H1 (cell line): ENCODE results near the gene THAP12. TPM values are rescaled to one million over a fixed set of nuclear protein-coding genes. Genes with fewer than 3 reads are reported as not detected.

Experiments
- CTCF ChIA-PET: fragments of 300-600 bp; sonication (Branson Sonifier 250); formaldehyde crosslinking; loops from one replicate; lab custom pipeline; 2021; ENCODE audit not compliant: partially characterized antibody; lab: Charles Lee
- POLR2A ChIA-PET: fragments of 300-600 bp; sonication (Branson Sonifier 250); formaldehyde crosslinking; loops from one replicate; lab custom pipeline; 2021; ENCODE audit warnings: inconsistent platforms; ENCODE audit not compliant: partially characterized antibody; lab: Charles Lee
- DNase-seq, 2 experiments: peaks; one replicate each; pipeline versions ENCODE4 v3.0.0 to v3.0.0-alpha.2; 2010 to 2022; ENCODE audit warnings: low spot score in 2 of 2, low read depth in 1 of 2, mixed read lengths in 1 of 2
- FAIRE-seq: peaks from 2 replicates; lab custom pipeline; 2011; peaks lifted over from hg19 to GRCh38; lab: Jason Lieb, UNC
- H2AFZ ChIP-seq: 2 replicates; pipeline ENCODE4 v1.8.1; 2012; ENCODE audit warnings: low read length, inconsistent platforms
- H2AK5ac ChIP-seq: 2 replicates; pipeline ENCODE4 v1.6.1; 2013; ENCODE audit warnings: low read depth, low read length
- H2BK120ac ChIP-seq: replicated peaks from 2 replicates; pipeline ENCODE3; 2013; ENCODE audit warnings: low read depth, low read length, inconsistent platforms
- H2BK12ac ChIP-seq: 2 replicates; pipeline ENCODE4 v1.6.1; 2013; ENCODE audit warnings: low read depth, low read length
- H2BK15ac ChIP-seq: 2 replicates; pipeline ENCODE4 v1.6.1; 2013; ENCODE audit warnings: low read length
- H2BK20ac ChIP-seq: 2 replicates; pipeline ENCODE4 v1.6.1; 2013; ENCODE audit warnings: low read length
- H2BK5ac ChIP-seq: 2 replicates; pipeline ENCODE4 v1.6.1; 2013; ENCODE audit warnings: low read depth, low read length
- H3K14ac ChIP-seq: 2 replicates; pipeline ENCODE4 v1.6.1; 2013; ENCODE audit warnings: inconsistent platforms; ENCODE audit not compliant: insufficient read length
- H3K18ac ChIP-seq: 2 replicates; pipeline ENCODE4 v1.6.1; 2013; ENCODE audit warnings: low read length; ENCODE audit errors: extremely low read depth
- H3K23ac ChIP-seq: 2 replicates; pipeline ENCODE4 v1.6.1; 2013; ENCODE audit warnings: inconsistent platforms; ENCODE audit not compliant: insufficient read length
- H3K23me2 ChIP-seq: 2 replicates; pipeline ENCODE4 v1.6.1; 2013; ENCODE audit warnings: low read depth, low read length
- H3K27ac ChIP-seq: 2 replicates; pipeline ENCODE4 v1.6.1; 2011; ENCODE audit warnings: low read depth, low read length, inconsistent platforms
- H3K27me3 ChIP-seq, 4 experiments: replicated peaks in 1 of 4; 1 replicate in 1 of 4; 2 replicates in 3 of 4; pipeline versions ENCODE4 v1.6.1 to v1.8.1; 2011 to 2013; ENCODE audit warnings: low read length in 3 of 4, mild to moderate bottlenecking in 3 of 4, inconsistent platforms in 2 of 4, mixed read lengths in 2 of 4, moderate library complexity in 1 of 4; ENCODE audit not compliant: control insufficient read depth in 3 of 4, insufficient read depth in 3 of 4; ENCODE audit errors: extremely low read depth in 1 of 4
- H3K36me3 ChIP-seq, 4 experiments: 2 replicates each; pipeline versions ENCODE4 v1.6.1 to v1.8.1; 2011 to 2013; ENCODE audit warnings: mild to moderate bottlenecking in 4 of 4, low read length in 3 of 4, moderate library complexity in 2 of 4, control low read depth in 1 of 4, inconsistent platforms in 1 of 4; ENCODE audit not compliant: insufficient read depth in 4 of 4, control insufficient read depth in 2 of 4
- H3K4ac ChIP-seq: replicated peaks from 2 replicates; pipeline ENCODE3; 2013; ENCODE audit warnings: low read length, low read depth, mixed read lengths, inconsistent platforms; ENCODE audit not compliant: insufficient read length
- H3K4me1 ChIP-seq, 4 experiments: replicated peaks in 1 of 4; 1 replicate in 1 of 4; 2 replicates in 3 of 4; pipeline versions ENCODE4 v1.6.1 to v1.8.1; 2011 to 2013; ENCODE audit warnings: low read length in 3 of 4, inconsistent platforms in 2 of 4, mixed read lengths in 1 of 4; ENCODE audit not compliant: insufficient read depth in 4 of 4, control insufficient read depth in 3 of 4
- H3K4me2 ChIP-seq, 2 experiments: 2 replicates each; pipeline versions ENCODE4 v1.6.1 to v1.8.1; 2011 to 2013; ENCODE audit warnings: low read depth in 2 of 2, low read length in 2 of 2, control low read depth in 1 of 2, inconsistent platforms in 1 of 2, mild to moderate bottlenecking in 1 of 2; ENCODE audit not compliant: insufficient read depth in 1 of 2
- H3K4me3 ChIP-seq, 4 experiments: fragments of 200-600, 300-600 bp in 1 of 4; sonication (generic), shearing (Covaris generic), sonication (Bioruptor Twin) in 1 of 4; 2 replicates each; pipeline versions ENCODE4 v1.5.1 to v1.8.1; 2011 to 2016; ENCODE audit warnings: low read length in 4 of 4, low read depth in 3 of 4, control low read depth in 2 of 4, inconsistent platforms in 2 of 4, mild to moderate bottlenecking in 2 of 4, mixed read lengths in 1 of 4, moderate library complexity in 1 of 4; ENCODE audit not compliant: insufficient read depth in 2 of 4; ENCODE audit errors: extremely low read depth in 1 of 4
- H3K56ac ChIP-seq: replicated peaks from 2 replicates; pipeline ENCODE3; 2013; ENCODE audit warnings: low read depth, mild to moderate bottlenecking, mixed read lengths, low read length, inconsistent platforms; ENCODE audit not compliant: insufficient read length
- H3K79me1 ChIP-seq: 2 replicates; pipeline ENCODE4 v1.6.1; 2013; ENCODE audit warnings: low read depth, low read length, control low read depth
- H3K79me2 ChIP-seq, 2 experiments: 2 replicates each; pipeline versions ENCODE4 v1.6.1 to v1.8.1; 2012 to 2013; ENCODE audit warnings: low read length in 2 of 2, mild to moderate bottlenecking in 2 of 2, inconsistent platforms in 1 of 2; ENCODE audit not compliant: insufficient read depth in 2 of 2, control insufficient read depth in 1 of 2
- H3K9ac ChIP-seq, 4 experiments: replicated peaks in 1 of 4; 1 replicate in 1 of 4; 2 replicates in 3 of 4; pipeline versions ENCODE4 v1.6.1 to v1.8.1; 2011 to 2013; ENCODE audit warnings: low read depth in 3 of 4, low read length in 3 of 4, control low read depth in 2 of 4, mild to moderate bottlenecking in 2 of 4, moderate library complexity in 2 of 4, inconsistent platforms in 1 of 4; ENCODE audit errors: extremely low read depth in 1 of 4
- H3K9me3 ChIP-seq, 2 experiments: 2 replicates each; pipeline versions ENCODE4 v1.6.1 to v1.8.1; 2012 to 2013; ENCODE audit warnings: mild to moderate bottlenecking in 2 of 2, moderate library complexity in 2 of 2, control low read depth in 1 of 2, inconsistent platforms in 1 of 2, low read depth in 1 of 2, low read length in 1 of 2, mixed read lengths in 1 of 2; ENCODE audit not compliant: insufficient read depth in 2 of 2
- H4K20me1 ChIP-seq, 2 experiments: replicated peaks in 1 of 2; 2 replicates each; pipeline versions ENCODE3 to v1.8.1; 2011 to 2013; ENCODE audit warnings: inconsistent platforms in 2 of 2, low read length in 2 of 2, mild to moderate bottlenecking in 1 of 2; ENCODE audit not compliant: insufficient read depth in 2 of 2, control insufficient read depth in 1 of 2
- H4K5ac ChIP-seq: 2 replicates; pipeline ENCODE4 v1.6.1; 2013; ENCODE audit warnings: low read length, low read depth, mixed read lengths, inconsistent platforms; ENCODE audit not compliant: insufficient read length
- H4K8ac ChIP-seq: 2 replicates; pipeline ENCODE4 v1.8.0; 2013; ENCODE audit warnings: mild to moderate bottlenecking, moderate library complexity, low read length, inconsistent platforms; ENCODE audit not compliant: insufficient read depth; ENCODE audit errors: extremely low read depth
- H4K91ac ChIP-seq: replicated peaks from 2 replicates; pipeline ENCODE3; 2013; ENCODE audit warnings: low read length, mixed read lengths, inconsistent platforms; ENCODE audit not compliant: insufficient read length
- BACH1 ChIP-seq: IDR thresholded peaks from 2 replicates; pipeline ENCODE4 v1.6.1; 2012; ENCODE audit warnings: low read length, improper control_type of control experiment
- EP300 ChIP-seq, 2 experiments: IDR thresholded peaks; 1 replicate in 1 of 2; 2 replicates in 1 of 2; pipeline ENCODE4 v1.6.1; 2011 to 2012; ENCODE audit warnings: low read depth in 2 of 2, low read length in 2 of 2, mild to moderate bottlenecking in 2 of 2, borderline replicate concordance in 1 of 2, inconsistent platforms in 1 of 2, moderate library complexity in 1 of 2
- JUND ChIP-seq: IDR thresholded peaks from 2 replicates; pipeline ENCODE4 v1.6.1; 2011; ENCODE audit warnings: mild to moderate bottlenecking, improper control_type of control experiment, low read length
- WGBS, 2 experiments: shearing (Covaris generic) in 1 of 2; methylation state at CpG; one replicate each; pipeline versions ENCODE4 v1.1.6 to v1.1.7; 2013 to 2015; ENCODE audit warnings: low lambda C conversion rate in 2 of 2, mixed read lengths in 2 of 2, inconsistent platforms in 1 of 2, low coverage in 1 of 2, missing lambda C conversion rate in 1 of 2; ENCODE audit not compliant: insufficient replicate concordance in 2 of 2, insufficient coverage in 1 of 2, insufficient read length in 1 of 2; ENCODE audit errors: extremely low coverage in 1 of 2, missing lambda C conversion rate in 1 of 2; 5-methylcytosine and 5-hydroxymethylcytosine counted together
- polyA plus RNA-seq, 7 experiments: library from polyadenylated mRNA; depleted of rRNA in 3 of 7; stranded (reverse) in 5 of 7; unstranded in 2 of 7; fragments of >200 nt in 5 of 7; fragments of 200-250 nt in 2 of 7; gene quantifications; 1 replicate in 5 of 7; 2 replicates in 1 of 7; 4 replicates in 1 of 7; pipeline versions ENCODE4 v1.2.1 to v1.2.3, GENCODE V29; 2011 to 2013; ENCODE audit warnings: missing spikeins in 2 of 7, mixed read lengths in 2 of 7
- total RNA-seq: library from RNA; stranded (reverse); fragmentation: NEBNext Ultra II Directional; extraction: Animal tissue kit (Norgen Biotek cat#: 25700); gene quantifications from 2 replicates; pipeline ENCODE4 v1.2.1, GENCODE V29; 2021

Gene THAP12
- total and polyA plus RNA-seq, 2 of the 8 experiments (the other 6 are each of a cell fraction or from before 2014, with no cell fraction given) = 12.0 to 39.9 TPM

DNA sequence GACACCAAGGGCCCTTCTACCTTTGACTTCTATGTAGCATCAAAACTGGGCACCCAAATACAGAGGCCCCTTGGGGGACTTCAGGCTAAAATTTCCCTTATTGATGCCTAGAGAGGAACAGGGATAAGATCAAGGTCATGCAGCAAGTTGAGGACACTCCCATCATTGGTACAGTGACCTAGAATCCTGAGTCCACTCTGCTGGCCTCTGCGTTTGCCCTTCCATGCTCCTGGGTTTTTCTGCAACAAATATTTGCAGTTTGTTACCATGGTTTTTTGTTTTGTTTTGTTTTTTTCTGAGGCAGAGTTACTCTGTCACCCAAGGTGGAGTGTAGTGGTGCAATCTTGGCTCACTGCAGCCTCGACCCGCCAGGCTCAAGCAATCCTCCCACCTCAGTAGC is 64.2 kb downstream of the THAP12 start:
- Histone ChIP-seq H3K9ac (no peak overlapping the region), H3K36me3 (no peaks in the 10 kb centered on the region), H4K8ac (no peak overlapping the region), H2BK12ac (no peak overlapping the region), H2AK5ac (no peak overlapping the region), H3K23me2 (peaks cover 2% of the 10 kb centered on the region; the same call in 1 of the 2 replicates), H3K14ac (no peak overlapping the region), H2BK20ac (no peak overlapping the region), H3K18ac (no peak overlapping the region), H3K56ac (no peak overlapping the region), H4K91ac (no peak overlapping the region), H3K27ac (no peak overlapping the region), H4K20me1 (peaks cover 0 to 2% of the 10 kb centered on the region in 2 experiments), H3K79me1 (no peaks in the 10 kb centered on the region), H2BK15ac (no peak overlapping the region), H4K5ac (no peak overlapping the region), H3K4me2 (no peak overlapping the region), H3K4me3 (no peak overlapping the region), H3K79me2 (no peaks in the 10 kb centered on the region), H3K27me3 (peaks cover 6 to 18% (median 18%) of the 10 kb centered on the region in 4 experiments), H3K9me3 (no peaks in the 10 kb centered on the region), H3K4ac (no peak overlapping the region), H3K4me1 (peaks cover 0 to 13% (median 5%) of the 10 kb centered on the region in 4 experiments; a peak in 5 of 7 replicates), H3K23ac (no peak overlapping the region), H2BK5ac (no peak overlapping the region), H2BK120ac (no peak overlapping the region), H2AFZ (no peak overlapping the region)
- ChIA-PET POLR2A (interaction anchor here (1.5 to 2.3 kb wide), 2 partner anchors 80 to 108 kb away, joined by 5 to 9 read pairs; no protein-coding TSS in a partner anchor), CTCF (interaction anchor here (1.0 to 18.7 kb wide), 9 partner anchors 10 to 419 kb away, joined by 4 to 252 read pairs (median 18); partner anchors contain the start of gene WNT11)
- FAIRE-seq = no peak
- DNase-seq = no peak
- WGBS, 2 experiments = 77% methylated on average over 3 of the region's 3 CpGs; no CpG with 5 or more reads in 1 of the 2 experiments
- no peak for TF ChIP-seq EP300 (IDR thresholded peaks at IDR 0.05; ENCODE audit: borderline replicate concordance in 1 of 2, low read depth in 2 of 2, low read length in 2 of 2)
- no peak for TF ChIP-seq BACH1
- TF ChIP-seq JUND = no peak
